Pancreas (tissue), 10 donors: ENCODE measurements around the gene CCM2. TPM values are rescaled to one million over a fixed set of nuclear protein-coding genes. Genes with fewer than 3 reads are reported as not detected.

Experiments
- ATAC-seq, 4 donors: fragments of 200-7000 bp; cut with Tn5 transposase; one replicate each; pipeline versions ENCODE4 v1.8.0 to v1.9.1; 2020; ENCODE audit warnings: mild to moderate bottlenecking in 4 of 4, moderate library complexity in 4 of 4
- DNase-seq, 6 donors: peaks; one replicate each; pipeline ENCODE4 v3.0.0-alpha.2; 2020
- FAIRE-seq: peaks from 2 replicates; lab custom pipeline; 2012; peaks lifted over from hg19 to GRCh38; lab: Jason Lieb, UNC
- H3K27ac ChIP-seq, 4 donors: fragments of 200-600 bp; sonication (generic); 1 replicate in 3 of 4; 2 replicates in 1 of 4; pipeline versions ENCODE4 v1.5.0 to v1.8.0; 2020
- H3K27me3 ChIP-seq, 4 donors: fragments of 200-600 bp; one replicate each; pipeline ENCODE4 v1.8.0; 2021
- H3K36me3 ChIP-seq, 3 donors: fragments of 200-600 bp; sonication (generic) in 1 of 3; one replicate each; pipeline versions ENCODE4 v1.5.0 to v1.8.0; 2020 to 2021
- H3K4me1 ChIP-seq, 3 donors: fragments of 200-600 bp; one replicate each; pipeline ENCODE4 v1.8.0; 2021
- H3K4me3 ChIP-seq, 4 donors: fragments of 200-600 bp; sonication (generic) in 2 of 4; one replicate each; pipeline versions ENCODE4 v1.5.0 to v1.8.0; 2020 to 2021
- H3K9me3 ChIP-seq, 4 donors: fragments of 200-600 bp; one replicate each; pipeline ENCODE4 v1.8.0; 2021
- WGBS, 2 donors: extraction: QIAGEN DNeasy Blood & Tissue Kit; methylation state at CpG; one replicate each; pipeline ENCODE4 v1.1.7; 2013; 5-methylcytosine and 5-hydroxymethylcytosine counted together
- intact Hi-C, 3 donors: fragments of 100-400 bp; cut with DNase I; formaldehyde crosslinking; loops; one replicate each; pipeline versions ENCODE4 v1.11.1 to v1.14.2; 2022
- polyA plus RNA-seq, 2 donors: library from polyadenylated mRNA; stranded (reverse); fragments of 200-250 nt; gene quantifications; one replicate each; pipeline ENCODE4 v1.2.3, GENCODE V29; 2013
- total RNA-seq, 6 donors: library from RNA; stranded (reverse); fragmentation: NEBNext Ultra II Directional in 4 of 6; extraction: Animal tissue kit (Norgen Biotek cat#: 25700) in 4 of 6; gene quantifications; one replicate each; pipeline versions ENCODE4 v1.2.1 to v1.2.4, GENCODE V29; 2021 to 2023
- TF ChIP-seq, protein P1 (sequence below), 4 donors: fragments of 200-600 bp; sonication (generic) in 3 of 4; IDR thresholded peaks; one replicate each; pipeline versions ENCODE4 v1.5.0 to v1.8.0; 2021; ENCODE audit warnings: antibody characterized with exemption in 4 of 4
- donor health status: healthy with polysubstance abuse.
- donor health status: DM: no; HTN: no; CAD: no; lungs with moderate emphysema.
- donor health status: DM: no; HTN: no; CAD: no.
- donor health status: control.
- donor health status: control.
- donor health status: Bipolar disorder and iron deficiency.
- donor health status: DM: yes; HTN: yes; CAD: no.
- donor health status: DM: no; HTN: no; CAD: no.
- donor health status: DM: no; HTN: no; CAD: no.
- donor health status: DM: yes; HTN: yes; CAD: no.

The CCM2 gene
- total and polyA plus RNA-seq, 8 donors: 13.4 to 33.7 (median 16.5) TPM

DNA sequence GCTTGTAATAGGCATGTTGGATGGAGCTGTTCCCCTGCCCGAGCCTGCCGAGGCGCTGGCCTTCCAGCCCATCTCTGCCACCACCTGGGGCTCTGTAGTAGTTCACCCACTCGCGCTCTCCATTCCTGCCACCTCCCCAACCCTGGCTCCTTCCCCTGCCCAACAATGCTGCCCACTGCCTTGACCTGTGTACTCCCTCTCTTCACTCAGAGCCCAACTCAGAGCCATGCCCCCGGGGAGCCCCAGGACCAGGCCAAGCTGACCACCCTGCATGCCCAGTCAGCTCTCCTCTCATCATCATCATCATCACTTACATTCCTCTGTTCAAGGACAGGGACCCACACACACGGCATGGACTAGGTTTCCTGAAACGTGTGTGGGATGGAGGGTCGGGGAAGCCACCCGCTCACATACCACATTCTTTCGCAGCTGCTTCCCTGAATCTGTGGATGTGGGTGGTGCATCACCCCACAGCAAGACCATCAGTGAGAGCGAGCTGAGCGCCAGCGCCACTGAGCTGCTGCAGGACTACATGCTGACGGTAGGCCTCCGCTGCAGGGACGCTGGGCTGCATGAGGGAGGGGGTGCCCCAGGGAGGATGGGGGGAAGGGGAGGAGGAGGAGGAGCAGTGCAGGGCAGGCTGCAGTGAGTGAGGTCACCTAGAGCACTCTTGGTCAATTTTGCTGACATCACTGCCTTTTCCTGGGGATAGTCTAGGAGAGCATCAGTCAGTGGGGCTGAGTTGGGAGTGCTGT, 73.2 kb downstream of the CCM2 start:
- no peak overlapping the region for H3K4me3 ChIP-seq
- 86 to 92% methylated on average over 15 to 17 of the region's 17 CpGs for WGBS, 2 donors
- H3K4me1 ChIP-seq: no peaks in the 10 kb centered on the region
- H3K27me3 ChIP-seq: no peaks in the 10 kb centered on the region
- H3K27ac ChIP-seq: no peak overlapping the region
- H3K9me3 ChIP-seq: no peaks in the 10 kb centered on the region
- DNase-seq (no peak), ATAC-seq (no peak), FAIRE-seq (no peak)
- TF ChIP-seq, protein P1, sequence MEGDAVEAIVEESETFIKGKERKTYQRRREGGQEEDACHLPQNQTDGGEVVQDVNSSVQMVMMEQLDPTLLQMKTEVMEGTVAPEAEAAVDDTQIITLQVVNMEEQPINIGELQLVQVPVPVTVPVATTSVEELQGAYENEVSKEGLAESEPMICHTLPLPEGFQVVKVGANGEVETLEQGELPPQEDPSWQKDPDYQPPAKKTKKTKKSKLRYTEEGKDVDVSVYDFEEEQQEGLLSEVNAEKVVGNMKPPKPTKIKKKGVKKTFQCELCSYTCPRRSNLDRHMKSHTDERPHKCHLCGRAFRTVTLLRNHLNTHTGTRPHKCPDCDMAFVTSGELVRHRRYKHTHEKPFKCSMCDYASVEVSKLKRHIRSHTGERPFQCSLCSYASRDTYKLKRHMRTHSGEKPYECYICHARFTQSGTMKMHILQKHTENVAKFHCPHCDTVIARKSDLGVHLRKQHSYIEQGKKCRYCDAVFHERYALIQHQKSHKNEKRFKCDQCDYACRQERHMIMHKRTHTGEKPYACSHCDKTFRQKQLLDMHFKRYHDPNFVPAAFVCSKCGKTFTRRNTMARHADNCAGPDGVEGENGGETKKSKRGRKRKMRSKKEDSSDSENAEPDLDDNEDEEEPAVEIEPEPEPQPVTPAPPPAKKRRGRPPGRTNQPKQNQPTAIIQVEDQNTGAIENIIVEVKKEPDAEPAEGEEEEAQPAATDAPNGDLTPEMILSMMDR (IDR thresholded peaks at IDR 0.05): no peak
- intact Hi-C loops: no loop called here
- H3K36me3 ChIP-seq: peaks cover 0 to 40% (median 5%) of the 10 kb centered on the region in 3 donors

- no peaks in the 10 kb centered on the region for H3K9me3 ChIP-seq
- H3K4me1 ChIP-seq: no peaks in the 10 kb centered on the region
- FAIRE-seq: no peak
- H3K27ac ChIP-seq: no peak overlapping the region
- peaks cover 0 to 40% (median 5%) of the 10 kb centered on the region in 3 donors for H3K36me3 ChIP-seq
- intact Hi-C loops: no loop called here
- WGBS, 2 donors: 85 to 87% methylated on average over 15 of the region's 15 CpGs
- H3K27me3 ChIP-seq: no peaks in the 10 kb centered on the region
- peak in 1 of 4 donors; percentile 13 for ATAC-seq
- peak in 1 of 6 donors; percentile 49 for DNase-seq
- H3K4me3 ChIP-seq: no peak overlapping the region
- TF ChIP-seq, protein P1 (IDR thresholded peaks at IDR 0.05): no peak
Observed at GRCh38 chr7:45073786-45074527, 74.0 kb downstream of the CCM2 start.

GRCh38 chr7:45074528-45075354, 74.7 kb downstream of the CCM2 start:
- TF ChIP-seq, protein P1 (IDR thresholded peaks at IDR 0.05): no peak
- Histone ChIP-seq H3K4me3 (no peak overlapping the region), H3K4me1 (no peaks in the 10 kb centered on the region), H3K27me3 (no peaks in the 10 kb centered on the region), H3K9me3 (no peaks in the 10 kb centered on the region), H3K36me3 (peaks cover 0 to 32% (median 5%) of the 10 kb centered on the region in 3 donors), H3K27ac (no peak overlapping the region)
- no peak for ATAC-seq
- no peak for FAIRE-seq
- intact Hi-C loops: no loop called here
- peak in 1 of 6 donors; percentile 44 for DNase-seq
- WGBS, 2 donors: 91 to 94% methylated on average over 16 of the region's 16 CpGs

- FAIRE-seq: no peak
Observed at GRCh38 chr7:45075355-45075644, 75.3 kb downstream of the CCM2 start.

More at GRCh38 chr7:45075355-45075644, 75.3 kb downstream of the CCM2 start:
- WGBS, 2 donors: 88 to 95% methylated on average over 1 of the region's 1 CpG
- Histone ChIP-seq H3K4me1 (no peaks in the 10 kb centered on the region), H3K9me3 (no peaks in the 10 kb centered on the region), H3K27ac (no peak overlapping the region), H3K4me3 (no peak overlapping the region), H3K27me3 (no peaks in the 10 kb centered on the region), H3K36me3 (peaks cover 0 to 26% (median 5%) of the 10 kb centered on the region in 3 donors)
- intact Hi-C loops: no loop called here
- no peak for ATAC-seq
- DNase-seq: no peak
- TF ChIP-seq, protein P1 (IDR thresholded peaks at IDR 0.05): no peak
